Stimulated activated naive CD8-positive, alpha-beta T cell treated with anti-CD3 and anti-CD28 coated beads, Interleukin-15, Interleukin-2, amounts not matched to agents 100 U/mL and 50 U/mL, for 24 hours (primary cell): ENCODE results near the gene GEMIN7.

ENCODE experiments used
- ATAC-seq: fragments of 150-1000 bp; cut with Tn5 transposase; one replicate; pipeline ENCODE4 v1.10.0; 2021
- DNase-seq: peaks from one replicate; pipeline ENCODE4 v3.0.0; 2021

Gene GEMIN7

GRCh38 chr19:45079063-45079910, at the start of gene GEMIN7:
Gene GEMIN7 (plus strand): TSS chr19:45079260. CDS start chr19:45090115, 10,855 bp downstream.
- ATAC-seq (peak; percentile 74), DNase-seq (peak; percentile 89)

- ATAC-seq (no peak), DNase-seq (no peak)
Observed at GRCh38 chr19:45030825-45031224, 48.2 kb upstream of the GEMIN7 start.

- DNase-seq (no peak), ATAC-seq (no peak)
Observed at GRCh38 chr19:45032421-45032820, 46.6 kb upstream of the GEMIN7 start.

GRCh38 chr19:45035755-45036154, 43.3 kb upstream of the GEMIN7 start:
- DNase-seq (no peak), ATAC-seq (no peak)

- DNase-seq (no peak), ATAC-seq (no peak)
Observed at GRCh38 chr19:45037393-45038169, 41.5 kb upstream of the GEMIN7 start.

GRCh38 chr19:45038931-45039893, 39.8 kb upstream of the GEMIN7 start, which contains the start of gene CLASRP:
Gene CLASRP (plus strand): TSS chr19:45039045. CDS start chr19:45040213, 1,168 bp downstream.
- peak; percentile 97 for ATAC-seq

GRCh38 chr19:45040059-45040771, 38.8 kb upstream of the GEMIN7 start:
- DNase-seq (no peak), ATAC-seq (no peak)

More at GRCh38 chr19:45038931-45039893, 39.8 kb upstream of the GEMIN7 start, which contains the start of gene CLASRP:
- DNase-seq = peak; percentile 93

GRCh38 chr19:45041125-45041524, 37.9 kb upstream of the GEMIN7 start:
- ATAC-seq (no peak), DNase-seq (no peak)

GRCh38 chr19:45045671-45046353, 33.2 kb upstream of the GEMIN7 start:
- ATAC-seq (no peak), DNase-seq (no peak)

GRCh38 chr19:45046355-45046754, 32.7 kb upstream of the GEMIN7 start:
- DNase-seq (no peak), ATAC-seq (no peak)

GRCh38 chr19:45047188-45047797, 31.8 kb upstream of the GEMIN7 start:
- DNase-seq (no peak), ATAC-seq (no peak)

GRCh38 chr19:45049073-45049736, 29.9 kb upstream of the GEMIN7 start:
- ATAC-seq (no peak), DNase-seq (no peak)

- no peak for ATAC-seq
- DNase-seq = no peak
Observed at GRCh38 chr19:45050036-45050435, 29.0 kb upstream of the GEMIN7 start.

GRCh38 chr19:45051929-45052579, 27.0 kb upstream of the GEMIN7 start:
- DNase-seq = no peak
- no peak for ATAC-seq

- ATAC-seq (peak; percentile 7), DNase-seq (no peak)
Observed at GRCh38 chr19:45056831-45057230, 22.2 kb upstream of the GEMIN7 start.

- ATAC-seq (peak; percentile 7), DNase-seq (no peak)
Observed at GRCh38 chr19:45057444-45057843, 21.6 kb upstream of the GEMIN7 start.

- no peak for ATAC-seq
Observed at GRCh38 chr19:45058622-45059159, 20.4 kb upstream of the GEMIN7 start.

GRCh38 chr19:45059258-45059965, 19.6 kb upstream of the GEMIN7 start:
- DNase-seq = peak; percentile 87

More at GRCh38 chr19:45058622-45059159, 20.4 kb upstream of the GEMIN7 start:
- no peak for DNase-seq

More at GRCh38 chr19:45059258-45059965, 19.6 kb upstream of the GEMIN7 start:
- peak; percentile 75 for ATAC-seq
